Measurements from ENCODE around the gene METAP1.
A peak's percentile ranks its signal among the peaks of the same experiment; 100 is the strongest.
"Not testable (repeated sequence)": the region's sequence is repeated elsewhere in the genome, so short reads cannot be mapped to it uniquely, and the experiment has no call there.

METAP1 gene

GRCh38 chr4:98969878-98970785 is 25.4 kb upstream of the METAP1 start:
- ATAC-seq = no peak
- TF ChIP-seq GLIS3 (CRISPR knock-in tag; IDR thresholded peaks at IDR 0.05) = no peak
- TF ChIP-seq ZNF565 (CRISPR knock-in tag; conservative IDR thresholded peaks at IDR 0.05; ENCODE audit: low read depth) = no peak
- TF ChIP-seq RARB (CRISPR knock-in tag; IDR thresholded peaks at IDR 0.05) = no peak
- TF ChIP-seq TCF4 (CRISPR knock-in tag; IDR thresholded peaks at IDR 0.05; ENCODE audit: borderline replicate concordance) = peak; percentile 22; the same call in 1 of the 2 replicates
- TF ChIP-seq ZFP3 (CRISPR knock-in tag; IDR thresholded peaks at IDR 0.05) = no peak
- no peak for TF ChIP-seq CREB5 (CRISPR knock-in tag; IDR thresholded peaks at IDR 0.05; ENCODE audit: low read depth)
- TF ChIP-seq ISL1 (CRISPR knock-in tag; IDR thresholded peaks at IDR 0.05) = peak; percentile 50

GRCh38 chr4:98976716-98977115 is 18.8 kb upstream of the METAP1 start:
- TF ChIP-seq ISL1 (CRISPR knock-in tag; IDR thresholded peaks at IDR 0.05) (peak; percentile 45; the same call in 1 of the 2 replicates), CSDC2 (CRISPR knock-in tag; IDR thresholded peaks at IDR 0.05) (no peak)
- peak; percentile 44; the same call in 2 of the 3 replicates for ATAC-seq

- ATAC-seq = no peak
- no peak for TF ChIP-seq TOX (CRISPR knock-in tag; IDR thresholded peaks at IDR 0.05; ENCODE audit: borderline replicate concordance)
- TF ChIP-seq CSRNP3 (CRISPR knock-in tag; IDR thresholded peaks at IDR 0.05) = no peak
- no peak for TF ChIP-seq ZNF70 (CRISPR knock-in tag; IDR thresholded peaks at IDR 0.05)
- TF ChIP-seq ESRRG (CRISPR knock-in tag; IDR thresholded peaks at IDR 0.05) = no peak
- TF ChIP-seq ZC3H10 (CRISPR knock-in tag; IDR thresholded peaks at IDR 0.05) = no peak
- no peak for TF ChIP-seq TSHZ2 (CRISPR knock-in tag; IDR thresholded peaks at IDR 0.05)
These were observed 18.0 kb upstream of the METAP1 start for GRCh38 chr4:98977557-98977956.

- no peak for TF ChIP-seq ESRRG (CRISPR knock-in tag; IDR thresholded peaks at IDR 0.05)
- no peak for TF ChIP-seq TCF4 (CRISPR knock-in tag; IDR thresholded peaks at IDR 0.05; ENCODE audit: borderline replicate concordance)
- TF ChIP-seq RARB (CRISPR knock-in tag; IDR thresholded peaks at IDR 0.05) = no peak
- no peak for TF ChIP-seq BACH2 (CRISPR knock-in tag; IDR thresholded peaks at IDR 0.05; ENCODE audit: borderline replicate concordance)
- no peak for TF ChIP-seq ISL1 (CRISPR knock-in tag; IDR thresholded peaks at IDR 0.05)
- no peak for TF ChIP-seq OSR1 (CRISPR knock-in tag; IDR thresholded peaks at IDR 0.05)
- no peak for TF ChIP-seq CSDC2 (CRISPR knock-in tag; IDR thresholded peaks at IDR 0.05)
- no peak for ATAC-seq
These were observed 7.8 kb upstream of the METAP1 start for GRCh38 chr4:98987720-98988119.

GRCh38 chr4:98992835-98993234 is 2.7 kb upstream of the METAP1 start:
- not testable (repeated sequence) for ATAC-seq

- ATAC-seq = no peak
- TF ChIP-seq BACH2 (CRISPR knock-in tag; IDR thresholded peaks at IDR 0.05; ENCODE audit: borderline replicate concordance) (no peak), ZNF8 (CRISPR knock-in tag; IDR thresholded peaks at IDR 0.05) (no peak), ARNTL (CRISPR knock-in tag; IDR thresholded peaks at IDR 0.05; ENCODE audit: borderline replicate concordance, low read depth) (no peak), TCF4 (CRISPR knock-in tag; IDR thresholded peaks at IDR 0.05; ENCODE audit: borderline replicate concordance) (no peak), ISL1 (CRISPR knock-in tag; IDR thresholded peaks at IDR 0.05) (no peak), PATZ1 (CRISPR knock-in tag; IDR thresholded peaks at IDR 0.05; ENCODE audit: borderline replicate concordance) (no peak), RARB (CRISPR knock-in tag; IDR thresholded peaks at IDR 0.05) (no peak), SNAI2 (CRISPR knock-in tag; IDR thresholded peaks at IDR 0.05) (no peak), TOX (CRISPR knock-in tag; IDR thresholded peaks at IDR 0.05; ENCODE audit: borderline replicate concordance) (no peak), CREB5 (CRISPR knock-in tag; IDR thresholded peaks at IDR 0.05; ENCODE audit: low read depth) (no peak)
These were observed 2.0 kb upstream of the METAP1 start for GRCh38 chr4:98993419-98994071.

Measured in SK-N-SH treated with all-trans-retinoic acid at 6 μM for 48 hours (cell line).